C4-2B (cell line): ENCODE measurements around the gene NACC2.
A peak's percentile ranks its signal among the peaks of the same experiment; 100 is the strongest.
"Not testable (repeated sequence)": the region's sequence is repeated elsewhere in the genome, so short reads cannot be mapped to it uniquely, and the experiment has no call there.

Experiments used
- H3K27ac ChIP-seq: fragments of 450-650 bp; 2 replicates; pipeline ENCODE4 v1.5.1; 2017
- CTCF ChIP-seq: fragments of 450-650 bp; conservative IDR thresholded peaks from 2 replicates; pipeline ENCODE4 v1.5.1; 2017; ENCODE audit warnings: mild to moderate bottlenecking
- ZFX ChIP-seq: fragments of 450-650 bp; IDR thresholded peaks from 2 replicates; pipeline ENCODE4 v1.6.1; 2017

NACC2 gene

GRCh38 chr9:136042541-136042940, 52.5 kb downstream of the NACC2 start:
- no peak for TF ChIP-seq CTCF
- TF ChIP-seq ZFX = no peak
- H3K27ac ChIP-seq = no peak overlapping the region

GRCh38 chr9:136040848-136041247, 54.2 kb downstream of the NACC2 start:
- not testable (repeated sequence) for H3K27ac ChIP-seq

- no peak for TF ChIP-seq CTCF
- no peak overlapping the region for H3K27ac ChIP-seq
Observed at GRCh38 chr9:136039488-136039887, 55.6 kb downstream of the NACC2 start.

- no peak overlapping the region for H3K27ac ChIP-seq
- TF ChIP-seq CTCF = no peak
- TF ChIP-seq ZFX = no peak
Observed at GRCh38 chr9:136036848-136037247, 58.2 kb downstream of the NACC2 start.

GRCh38 chr9:136036050-136036449, 59.0 kb downstream of the NACC2 start:
- H3K27ac ChIP-seq = no peak overlapping the region
- TF ChIP-seq CTCF (no peak), ZFX (no peak)

- TF ChIP-seq ZFX (no peak), CTCF (no peak)
- H3K27ac ChIP-seq = peak overlapping the region; percentile 50
Observed at GRCh38 chr9:136031741-136032730, 63.1 kb downstream of the NACC2 start.

GRCh38 chr9:136031094-136031493, 64.0 kb downstream of the NACC2 start:
- TF ChIP-seq ZFX = no peak
- no peak for TF ChIP-seq CTCF
- H3K27ac ChIP-seq = no peak overlapping the region

- TF ChIP-seq ZFX = no peak
- TF ChIP-seq CTCF = no peak
- no peak overlapping the region for H3K27ac ChIP-seq
Observed at GRCh38 chr9:136029556-136029955, 65.5 kb downstream of the NACC2 start.
